Gastroesophageal sphincter (tissue), 4 donors: ENCODE data around the gene CEP41. TPM values are rescaled to one million over a fixed set of nuclear protein-coding genes. Genes with fewer than 3 reads are reported as not detected.

ENCODE experiments used
- ATAC-seq: fragments of 150-250 bp; one replicate; pipeline ENCODE4 v1.9.1; 2016; ENCODE audit warnings: mild to moderate bottlenecking, moderate library complexity
- H3K27ac ChIP-seq, 4 donors: fragments of 200-600 bp; sonication (generic) in 3 of 4; 1 replicate in 3 of 4; 2 replicates in 1 of 4; pipeline ENCODE4 v1.5.1; 2016 to 2019
- H3K27me3 ChIP-seq: fragments of 200-600 bp; sonication (generic); one replicate; pipeline ENCODE4 v1.5.1; 2019
- H3K36me3 ChIP-seq, 2 donors: fragments of 200-600 bp; sonication (generic); one replicate each; pipeline ENCODE4 v1.5.1; 2019; ENCODE audit warnings: control low read depth in 1 of 2
- H3K4me1 ChIP-seq, 3 donors: fragments of 200-600 bp; sonication (generic); 1 replicate in 2 of 3; 2 replicates in 1 of 3; pipeline ENCODE4 v1.5.1; 2016 to 2019; ENCODE audit warnings: control low read depth in 2 of 3
- H3K4me3 ChIP-seq, 2 donors: fragments of 200-600 bp; sonication (generic); one replicate each; pipeline ENCODE4 v1.5.1; 2019; ENCODE audit warnings: mild to moderate bottlenecking in 1 of 2, moderate library complexity in 1 of 2
- H3K9me3 ChIP-seq, 3 donors: fragments of 200-600 bp; sonication (generic); one replicate each; pipeline ENCODE4 v1.5.1; 2017 to 2019; ENCODE audit warnings: control low read depth in 2 of 3
- EP300 ChIP-seq: sonication (generic); formaldehyde crosslinking; IDR thresholded peaks from one replicate; pipeline ENCODE4 v1.6.1; 2017; ENCODE audit warnings: antibody characterized with exemption, mild to moderate bottlenecking
- POLR2A ChIP-seq, 2 donors: fragments of 450-650 bp; IDR thresholded peaks; one replicate each; pipeline ENCODE4 v1.6.1; 2017; ENCODE audit warnings: antibody characterized with exemption in 2 of 2, mild to moderate bottlenecking in 2 of 2, moderate library complexity in 1 of 2
- POLR2AphosphoS5 ChIP-seq: sonication (generic); formaldehyde crosslinking; IDR thresholded peaks from one replicate; pipeline ENCODE4 v1.6.1; 2017; ENCODE audit warnings: antibody characterized with exemption
- WGBS, 2 donors: methylation state at CpG; one replicate each; pipeline ENCODE4 v1.1.5; 2018; ENCODE audit warnings: low coverage in 1 of 2; 5-methylcytosine and 5-hydroxymethylcytosine counted together
- total RNA-seq, 4 donors: library from RNA; depleted of rRNA; stranded (reverse); fragments of >200 nt; gene quantifications; one replicate each; pipeline ENCODE4 v1.1.0, GENCODE V29; 2016
- TF ChIP-seq, protein P1 (sequence below), 4 experiments: fragments of 200-600 bp in 2 of 4; fragments of 450-650 bp in 2 of 4; sonication (generic) in 1 of 4; IDR thresholded peaks; one replicate each; pipeline ENCODE4 v1.5.1; 2017 to 2019; ENCODE audit warnings: antibody characterized with exemption in 4 of 4, mild to moderate bottlenecking in 2 of 4, moderate library complexity in 2 of 4

Gene CEP41
- total RNA-seq, 4 donors from 2014 or later: 3.6 to 6.2 (median 3.9) TPM

DNA sequence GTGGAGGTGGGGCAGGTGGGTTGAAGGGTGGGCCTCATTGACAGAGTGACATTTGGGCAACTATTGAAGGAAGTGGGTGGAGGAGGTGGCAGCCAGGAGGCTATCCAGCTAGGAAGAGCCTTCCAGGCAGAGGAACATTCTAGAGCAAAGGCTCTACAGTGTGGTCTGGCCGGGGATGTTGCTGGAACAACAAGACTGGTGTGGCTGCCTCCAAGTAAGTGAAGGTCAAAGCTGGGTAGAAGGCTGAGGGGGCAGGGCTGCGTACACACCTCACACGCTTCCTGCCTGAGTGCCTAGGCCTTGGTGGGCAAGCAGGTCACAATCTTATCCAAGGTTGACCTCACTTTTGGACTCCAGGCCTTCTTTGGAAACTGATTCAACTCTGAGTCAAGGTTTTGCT lies 53.9 kb downstream of the CEP41 start:
- no peak for ATAC-seq
- TF ChIP-seq, protein P1, sequence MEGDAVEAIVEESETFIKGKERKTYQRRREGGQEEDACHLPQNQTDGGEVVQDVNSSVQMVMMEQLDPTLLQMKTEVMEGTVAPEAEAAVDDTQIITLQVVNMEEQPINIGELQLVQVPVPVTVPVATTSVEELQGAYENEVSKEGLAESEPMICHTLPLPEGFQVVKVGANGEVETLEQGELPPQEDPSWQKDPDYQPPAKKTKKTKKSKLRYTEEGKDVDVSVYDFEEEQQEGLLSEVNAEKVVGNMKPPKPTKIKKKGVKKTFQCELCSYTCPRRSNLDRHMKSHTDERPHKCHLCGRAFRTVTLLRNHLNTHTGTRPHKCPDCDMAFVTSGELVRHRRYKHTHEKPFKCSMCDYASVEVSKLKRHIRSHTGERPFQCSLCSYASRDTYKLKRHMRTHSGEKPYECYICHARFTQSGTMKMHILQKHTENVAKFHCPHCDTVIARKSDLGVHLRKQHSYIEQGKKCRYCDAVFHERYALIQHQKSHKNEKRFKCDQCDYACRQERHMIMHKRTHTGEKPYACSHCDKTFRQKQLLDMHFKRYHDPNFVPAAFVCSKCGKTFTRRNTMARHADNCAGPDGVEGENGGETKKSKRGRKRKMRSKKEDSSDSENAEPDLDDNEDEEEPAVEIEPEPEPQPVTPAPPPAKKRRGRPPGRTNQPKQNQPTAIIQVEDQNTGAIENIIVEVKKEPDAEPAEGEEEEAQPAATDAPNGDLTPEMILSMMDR (IDR thresholded peaks at IDR 0.05): no peak
- no peak for TF ChIP-seq EP300
- TF ChIP-seq POLR2AphosphoS5: no peak
- TF ChIP-seq POLR2A (IDR thresholded peaks at IDR 0.05): no peak
- Histone ChIP-seq H3K4me3 (no peak overlapping the region), H3K4me1 (no peaks in the 10 kb centered on the region), H3K27ac (no peak overlapping the region), H3K27me3 (no peaks in the 10 kb centered on the region), H3K9me3 (no peaks in the 10 kb centered on the region), H3K36me3 (no peaks in the 10 kb centered on the region)
- WGBS, 2 donors: 94 to 96% methylated on average over 3 of the region's 3 CpGs

DNA sequence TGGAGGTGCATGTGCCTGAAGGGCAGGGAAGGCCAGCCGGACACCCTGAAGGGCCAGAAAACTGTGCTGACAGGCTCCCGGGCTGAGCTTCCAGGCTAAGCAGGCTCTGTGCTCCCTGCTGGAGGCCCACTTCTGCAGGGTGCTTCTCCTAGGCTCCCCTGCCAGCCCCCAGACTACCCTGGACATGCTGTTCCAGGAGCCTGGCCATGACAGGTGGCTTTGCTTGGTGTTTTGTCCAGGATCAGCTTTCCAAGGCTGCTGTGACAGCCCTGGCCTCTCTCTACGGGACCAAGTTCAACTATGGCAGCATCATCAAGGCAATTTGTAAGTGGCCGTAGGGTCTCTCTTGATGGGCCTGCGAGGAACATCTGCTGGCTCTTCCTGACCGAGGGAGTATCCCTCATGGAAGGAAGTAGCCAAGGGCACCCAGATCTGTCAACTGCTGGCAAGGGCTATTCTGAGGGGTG lies 55.2 kb downstream of the CEP41 start:
- H3K27me3 ChIP-seq: no peaks in the 10 kb centered on the region
- H3K36me3 ChIP-seq: no peaks in the 10 kb centered on the region
- no peak overlapping the region for H3K4me3 ChIP-seq
- H3K4me1 ChIP-seq: no peaks in the 10 kb centered on the region
- no peaks in the 10 kb centered on the region for H3K9me3 ChIP-seq
- WGBS, 2 donors: no CpG with 5 or more reads among the region's 6 CpGs
- no peak for ATAC-seq
- H3K27ac ChIP-seq: no peak overlapping the region
- no peak for TF ChIP-seq POLR2AphosphoS5
- TF ChIP-seq POLR2A (IDR thresholded peaks at IDR 0.05): no peak
- no peak for TF ChIP-seq EP300
- TF ChIP-seq, protein P1 (IDR thresholded peaks at IDR 0.05): no peak

DNA sequence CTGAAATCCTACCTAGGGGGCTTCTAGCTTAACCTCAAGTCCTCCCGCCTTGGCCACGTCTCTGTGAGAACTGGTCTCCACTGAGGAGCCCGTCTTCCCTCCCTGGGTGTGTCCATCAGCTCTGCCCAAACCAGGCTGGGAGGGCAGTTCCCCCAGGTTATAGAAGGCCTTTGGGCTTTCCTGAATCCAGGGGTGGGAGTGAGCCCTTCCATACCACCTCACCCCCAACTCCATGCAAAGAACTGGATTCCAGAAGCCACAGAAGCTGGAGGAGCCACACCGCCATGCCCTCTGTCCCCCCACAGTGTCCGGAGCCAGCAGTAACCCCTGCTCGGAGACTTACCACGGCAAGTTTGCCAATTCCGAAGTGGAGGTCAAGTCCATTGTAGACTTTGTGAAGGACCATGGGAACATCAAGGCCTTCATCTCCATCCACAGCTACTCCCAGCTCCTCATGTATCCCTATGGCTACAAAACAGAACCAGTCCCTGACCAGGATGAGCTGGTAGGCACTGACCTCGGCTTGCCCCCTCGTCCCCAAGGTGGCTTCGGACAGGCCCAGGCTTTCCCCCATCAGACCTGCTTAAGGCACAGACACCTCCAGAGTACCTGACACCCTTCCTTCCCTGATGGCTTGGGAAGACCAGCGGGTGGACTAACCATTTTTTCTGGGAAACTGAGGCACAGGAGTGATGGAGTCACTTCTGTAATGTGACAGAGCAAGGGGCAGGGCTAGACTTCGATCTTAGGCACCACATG lies 55.8 kb downstream of the CEP41 start:
- peaks cover 0 to 5% (median 0%) of the 10 kb centered on the region in 3 donors for H3K4me1 ChIP-seq
- no peaks in the 10 kb centered on the region for H3K9me3 ChIP-seq
- no peaks in the 10 kb centered on the region for H3K36me3 ChIP-seq
- no peak overlapping the region for H3K27ac ChIP-seq
- no peak overlapping the region for H3K4me3 ChIP-seq
- H3K27me3 ChIP-seq: no peaks in the 10 kb centered on the region
- no peak for TF ChIP-seq POLR2A (IDR thresholded peaks at IDR 0.05)
- no peak for TF ChIP-seq POLR2AphosphoS5
- TF ChIP-seq, protein P1 (IDR thresholded peaks at IDR 0.05): no peak
- no peak for TF ChIP-seq EP300
- WGBS, 2 donors: 95 to 100% methylated on average over 2 to 7 of the region's 13 CpGs
- no peak for ATAC-seq

DNA sequence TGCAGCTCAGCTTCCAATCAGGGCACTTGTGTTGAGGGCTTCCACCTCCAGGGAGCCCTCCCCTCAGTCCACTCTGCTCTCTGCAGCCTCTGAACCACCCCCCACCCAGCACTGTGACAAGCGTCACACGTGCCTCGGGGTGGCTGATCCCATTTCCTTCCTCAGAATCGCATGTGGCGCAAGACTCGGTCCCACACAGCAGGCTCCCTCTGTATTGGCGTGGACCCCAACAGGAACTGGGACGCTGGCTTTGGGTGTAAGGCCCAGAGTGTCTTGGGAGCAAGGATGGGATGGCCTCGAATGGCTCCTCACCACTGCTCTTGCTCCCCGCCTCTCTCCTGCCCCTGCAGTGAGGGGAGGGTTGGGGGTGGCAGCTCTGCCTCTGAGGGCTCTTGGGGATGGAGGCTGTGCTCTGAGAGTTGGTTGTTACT lies 56.4 kb downstream of the CEP41 start:
- ATAC-seq: no peak
- Histone ChIP-seq H3K9me3 (no peaks in the 10 kb centered on the region), H3K27ac (no peak overlapping the region), H3K4me3 (no peak overlapping the region), H3K36me3 (no peaks in the 10 kb centered on the region), H3K27me3 (no peaks in the 10 kb centered on the region), H3K4me1 (peaks cover 0 to 11% (median 0%) of the 10 kb centered on the region in 3 donors)
- WGBS, 2 donors: 82 to 90% methylated on average over 2 to 3 of the region's 10 CpGs
- TF ChIP-seq POLR2AphosphoS5 (no peak), POLR2A (IDR thresholded peaks at IDR 0.05) (no peak), EP300 (no peak)
- TF ChIP-seq, protein P1 (IDR thresholded peaks at IDR 0.05): no peak
